Esophagus squamous epithelium (tissue), 4 donors: ENCODE measurements around the gene EIF2A.

ENCODE experiments used
- CTCF ChIP-seq, 6 experiments: fragments of 450-650 bp in 4 of 6; fragments of 200-600 bp in 2 of 6; sonication (generic) in 2 of 6; IDR thresholded peaks; one replicate each; pipeline ENCODE4 v1.5.1; 2016 to 2019; ENCODE audit warnings: antibody characterized with exemption in 6 of 6, mild to moderate bottlenecking in 4 of 6, moderate library complexity in 4 of 6
- POLR2A ChIP-seq, 4 donors: fragments of 450-650 bp; IDR thresholded peaks; one replicate each; pipeline ENCODE4 v1.6.1; 2017; ENCODE audit warnings: antibody characterized with exemption in 4 of 4, mild to moderate bottlenecking in 4 of 4, moderate library complexity in 3 of 4

DNA sequence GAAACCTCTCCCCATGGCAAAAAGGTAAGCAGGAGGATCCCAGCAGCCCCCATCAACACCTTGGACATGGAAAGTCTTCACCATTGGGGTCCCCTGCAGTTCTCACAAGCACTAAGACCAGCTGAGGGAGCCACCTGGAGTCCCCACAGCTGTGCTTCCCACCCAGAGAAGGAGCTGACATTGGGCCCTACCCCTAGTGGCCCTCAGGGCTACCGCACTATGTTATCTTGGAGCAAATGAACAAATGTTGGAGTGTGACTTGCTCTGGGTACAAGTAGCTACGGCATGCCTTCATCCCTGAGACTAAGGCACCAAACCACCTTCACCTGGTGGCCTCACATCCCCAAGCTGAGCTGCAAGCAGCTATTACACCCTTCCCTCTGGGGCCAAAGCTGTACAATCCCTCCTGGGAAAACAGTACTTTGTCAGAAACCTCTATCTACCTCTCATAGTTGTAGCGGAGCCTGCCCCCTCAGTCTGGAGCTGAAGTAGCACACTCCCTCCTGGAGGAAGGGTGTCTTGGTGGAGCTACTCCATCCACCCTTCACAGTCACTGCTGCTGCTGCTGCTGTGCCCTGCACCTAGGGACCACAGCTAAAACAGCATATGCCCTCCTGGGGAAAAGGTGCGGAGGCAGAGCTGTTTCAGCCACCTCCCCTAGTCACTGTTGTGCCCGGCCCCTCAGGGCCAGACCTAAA, 43.0 kb upstream of the EIF2A start:
- TF ChIP-seq CTCF (IDR thresholded peaks at IDR 0.05) (no peak), POLR2A (IDR thresholded peaks at IDR 0.05) (no peak)
